ENCODE measurements around the gene SIK2. TPM values are rescaled to one million over a fixed set of nuclear protein-coding genes. Genes with fewer than 3 reads are reported as not detected.

Gene SIK2
- total RNA-seq, 1 donor from 2014 or later = 14.3 TPM

DNA sequence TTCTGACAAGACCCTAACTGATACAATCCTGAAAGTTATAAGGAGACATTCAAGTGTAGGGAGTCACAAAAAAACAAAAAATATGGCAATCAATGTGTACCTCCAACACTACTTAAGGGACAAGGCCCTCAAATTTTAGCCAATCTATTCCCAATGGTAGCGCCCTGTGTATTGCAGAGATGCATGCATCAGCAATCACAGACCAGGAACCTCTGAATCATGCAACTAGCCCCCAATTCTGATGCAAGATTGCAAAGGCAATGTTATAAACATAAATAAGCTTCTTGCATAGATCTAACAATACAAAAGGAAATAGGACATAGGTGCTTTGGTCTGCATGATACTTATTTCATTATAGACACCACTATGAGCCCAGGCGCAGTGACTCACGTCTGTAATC, 29.7 kb upstream of the SIK2 start:
- Mint-ChIP-seq H3K36me3 (ENCODE audit: low read depth, unreplicated experiment) (no peaks in the 10 kb centered on the region), H3K27me3 (ENCODE audit: low read depth, unreplicated experiment) (peaks cover 2% of the 10 kb centered on the region)
- no peak overlapping the region for H2AFZ ChIP-seq (ENCODE audit: low read depth, low read length)

DNA sequence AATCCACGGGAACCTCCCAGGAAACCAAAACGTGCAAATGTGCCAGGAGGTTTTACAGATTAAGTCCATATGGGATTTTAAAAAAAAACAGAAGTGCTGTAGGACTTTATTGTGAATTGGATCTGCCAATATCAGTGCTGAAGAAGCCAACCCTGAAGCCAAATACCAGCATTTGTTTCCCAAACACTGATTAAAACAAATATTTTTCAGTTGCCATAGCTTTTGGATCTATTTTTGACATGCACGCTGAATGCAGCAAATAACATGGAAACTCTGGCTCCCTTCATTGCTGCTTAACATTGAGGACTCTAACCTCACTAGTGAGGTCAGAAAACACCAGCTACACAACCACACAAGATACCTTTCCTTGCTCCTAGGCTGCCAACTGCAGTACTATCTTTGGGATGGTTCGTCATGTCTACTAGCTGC, 28.4 kb upstream of the SIK2 start:
- Mint-ChIP-seq H3K9me3 (ENCODE audit: unreplicated experiment) (no peaks in the 10 kb centered on the region), H3K27ac (ENCODE audit: unreplicated experiment) (no peak overlapping the region), H3K4me3 (ENCODE audit: unreplicated experiment) (no peak overlapping the region), H3K36me3 (ENCODE audit: low read depth, unreplicated experiment) (no peaks in the 10 kb centered on the region), H3K27me3 (ENCODE audit: low read depth, unreplicated experiment) (peaks cover 2% of the 10 kb centered on the region), H3K4me1 (ENCODE audit: low read depth, unreplicated experiment) (no peaks in the 10 kb centered on the region)
- H3K79me2 ChIP-seq (ENCODE audit: insufficient read depth, low read length) = no peaks in the 10 kb centered on the region
- no peak overlapping the region for H2AFZ ChIP-seq (ENCODE audit: low read depth, low read length)
- H3K4me1 ChIP-seq (ENCODE audit: insufficient read depth, low read length) = peaks cover 10% of the 10 kb centered on the region
- no peak overlapping the region for H3K9ac ChIP-seq (ENCODE audit: low read length)
- no peaks in the 10 kb centered on the region for H4K20me1 ChIP-seq (ENCODE audit: insufficient read depth, low read length)
- no peak overlapping the region for H3K4me3 ChIP-seq (ENCODE audit: insufficient read depth, low read depth, low read length)
- TF ChIP-seq, protein P1, sequence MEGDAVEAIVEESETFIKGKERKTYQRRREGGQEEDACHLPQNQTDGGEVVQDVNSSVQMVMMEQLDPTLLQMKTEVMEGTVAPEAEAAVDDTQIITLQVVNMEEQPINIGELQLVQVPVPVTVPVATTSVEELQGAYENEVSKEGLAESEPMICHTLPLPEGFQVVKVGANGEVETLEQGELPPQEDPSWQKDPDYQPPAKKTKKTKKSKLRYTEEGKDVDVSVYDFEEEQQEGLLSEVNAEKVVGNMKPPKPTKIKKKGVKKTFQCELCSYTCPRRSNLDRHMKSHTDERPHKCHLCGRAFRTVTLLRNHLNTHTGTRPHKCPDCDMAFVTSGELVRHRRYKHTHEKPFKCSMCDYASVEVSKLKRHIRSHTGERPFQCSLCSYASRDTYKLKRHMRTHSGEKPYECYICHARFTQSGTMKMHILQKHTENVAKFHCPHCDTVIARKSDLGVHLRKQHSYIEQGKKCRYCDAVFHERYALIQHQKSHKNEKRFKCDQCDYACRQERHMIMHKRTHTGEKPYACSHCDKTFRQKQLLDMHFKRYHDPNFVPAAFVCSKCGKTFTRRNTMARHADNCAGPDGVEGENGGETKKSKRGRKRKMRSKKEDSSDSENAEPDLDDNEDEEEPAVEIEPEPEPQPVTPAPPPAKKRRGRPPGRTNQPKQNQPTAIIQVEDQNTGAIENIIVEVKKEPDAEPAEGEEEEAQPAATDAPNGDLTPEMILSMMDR (IDR thresholded peaks at IDR 0.05; ENCODE audit: insufficient read depth, low read depth, low read length) = no peak
- no peak for TF ChIP-seq EZH2 (IDR thresholded peaks at IDR 0.05; ENCODE audit: insufficient read depth, low read length)
- DNase-seq (ENCODE audit: low read depth) (no peak), FAIRE-seq (peak; percentile 5)
- no peaks in the 10 kb centered on the region for H3K27me3 ChIP-seq (ENCODE audit: insufficient read depth, low read length)
- H3K9me3 ChIP-seq (ENCODE audit: insufficient read depth, low read depth, low read length) = no peaks in the 10 kb centered on the region
- no peaks in the 10 kb centered on the region for H3K36me3 ChIP-seq (ENCODE audit: insufficient read depth, low read length)
- H3K27ac ChIP-seq (ENCODE audit: low read depth, low read length) = no peak overlapping the region
- H3K4me2 ChIP-seq (ENCODE audit: low read length) = no peak overlapping the region

More for the DNA sequence above, 29.7 kb upstream of the SIK2 start:
- Histone ChIP-seq H3K79me2 (ENCODE audit: insufficient read depth, low read length) (no peaks in the 10 kb centered on the region), H3K9me3 (ENCODE audit: insufficient read depth, low read depth, low read length) (no peaks in the 10 kb centered on the region), H4K20me1 (ENCODE audit: insufficient read depth, low read length) (no peaks in the 10 kb centered on the region), H3K27me3 (ENCODE audit: insufficient read depth, low read length) (no peaks in the 10 kb centered on the region), H3K9ac (ENCODE audit: low read length) (no peak overlapping the region), H3K4me1 (ENCODE audit: insufficient read depth, low read length) (peaks cover 10% of the 10 kb centered on the region), H3K4me2 (ENCODE audit: low read length) (no peak overlapping the region), H3K27ac (ENCODE audit: low read depth, low read length) (no peak overlapping the region), H3K4me3 (ENCODE audit: insufficient read depth, low read depth, low read length) (no peak overlapping the region), H3K36me3 (ENCODE audit: insufficient read depth, low read length) (no peaks in the 10 kb centered on the region)
- Mint-ChIP-seq H3K4me3 (ENCODE audit: unreplicated experiment) (no peak overlapping the region), H3K4me1 (ENCODE audit: low read depth, unreplicated experiment) (no peaks in the 10 kb centered on the region), H3K9me3 (ENCODE audit: unreplicated experiment) (no peaks in the 10 kb centered on the region), H3K27ac (ENCODE audit: unreplicated experiment) (no peak overlapping the region)
- no peak for TF ChIP-seq EZH2 (IDR thresholded peaks at IDR 0.05; ENCODE audit: insufficient read depth, low read length)
- TF ChIP-seq, protein P1 (IDR thresholded peaks at IDR 0.05; ENCODE audit: insufficient read depth, low read depth, low read length) = no peak
- no peak for FAIRE-seq
- DNase-seq (ENCODE audit: low read depth) = no peak

DNA sequence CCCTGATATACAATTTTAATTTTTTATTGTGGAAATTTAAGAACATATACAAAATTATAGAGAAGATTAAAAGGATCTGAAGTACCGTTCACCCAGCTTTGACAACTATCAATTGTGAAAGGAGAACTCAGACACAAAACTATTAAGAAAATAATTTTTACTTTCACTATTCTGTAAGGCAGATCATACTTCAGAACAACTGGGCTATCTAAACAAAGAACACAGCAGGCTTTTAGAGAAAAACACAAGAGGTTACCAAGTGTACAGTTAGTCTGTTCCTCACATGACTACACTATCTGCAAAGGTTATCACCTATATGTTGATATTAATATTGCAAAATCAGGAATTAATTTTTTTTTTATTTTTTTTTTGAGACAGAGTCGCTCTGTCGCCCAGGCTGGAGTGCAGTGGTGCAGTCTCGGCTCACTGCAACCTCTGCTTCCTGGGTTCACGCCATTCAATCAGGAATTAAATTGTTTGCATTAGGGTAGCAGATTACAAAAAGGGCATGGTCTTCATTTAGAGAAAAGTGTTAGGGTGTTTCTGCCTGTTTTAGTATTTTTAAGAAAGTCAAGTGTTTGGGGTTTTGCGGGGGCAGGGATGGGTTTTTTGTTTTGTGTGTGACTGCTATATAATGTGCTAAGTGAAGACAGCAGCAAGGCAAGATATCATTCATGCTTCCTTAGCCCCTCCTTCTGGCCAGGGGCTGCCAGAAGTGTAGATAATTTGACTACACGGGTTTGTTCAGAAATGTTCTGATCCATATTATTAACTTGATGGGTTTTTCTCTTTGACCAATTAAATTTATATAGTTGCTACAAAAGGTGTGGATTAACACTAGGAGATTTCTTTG, 27.6 kb upstream of the SIK2 start:
- DNase-seq (ENCODE audit: low read depth) (no peak), FAIRE-seq (no peak)
- H3K27me3 ChIP-seq (ENCODE audit: insufficient read depth, low read length) = no peaks in the 10 kb centered on the region
- H2AFZ ChIP-seq (ENCODE audit: low read depth, low read length) = no peak overlapping the region
- no peak overlapping the region for H3K4me3 Mint-ChIP-seq (ENCODE audit: unreplicated experiment)
- H3K4me3 ChIP-seq (ENCODE audit: insufficient read depth, low read depth, low read length) = no peak overlapping the region
- H3K9me3 Mint-ChIP-seq (ENCODE audit: unreplicated experiment) = no peaks in the 10 kb centered on the region
- peaks cover 10% of the 10 kb centered on the region for H3K4me1 ChIP-seq (ENCODE audit: insufficient read depth, low read length)
- TF ChIP-seq, protein P1 (IDR thresholded peaks at IDR 0.05; ENCODE audit: insufficient read depth, low read depth, low read length) = no peak
- TF ChIP-seq EZH2 (IDR thresholded peaks at IDR 0.05; ENCODE audit: insufficient read depth, low read length) = no peak
- H3K27ac Mint-ChIP-seq (ENCODE audit: unreplicated experiment) = no peak overlapping the region
- H3K27me3 Mint-ChIP-seq (ENCODE audit: low read depth, unreplicated experiment) = peaks cover 2% of the 10 kb centered on the region
- H3K9me3 ChIP-seq (ENCODE audit: insufficient read depth, low read depth, low read length) = no peaks in the 10 kb centered on the region
- H3K36me3 ChIP-seq (ENCODE audit: insufficient read depth, low read length) = no peaks in the 10 kb centered on the region
- H3K36me3 Mint-ChIP-seq (ENCODE audit: low read depth, unreplicated experiment) = no peaks in the 10 kb centered on the region
- no peak overlapping the region for H3K27ac ChIP-seq (ENCODE audit: low read depth, low read length)
- no peaks in the 10 kb centered on the region for H4K20me1 ChIP-seq (ENCODE audit: insufficient read depth, low read length)
- no peak overlapping the region for H3K4me2 ChIP-seq (ENCODE audit: low read length)
- H3K4me1 Mint-ChIP-seq (ENCODE audit: low read depth, unreplicated experiment) = no peaks in the 10 kb centered on the region
- no peak overlapping the region for H3K9ac ChIP-seq (ENCODE audit: low read length)
- no peaks in the 10 kb centered on the region for H3K79me2 ChIP-seq (ENCODE audit: insufficient read depth, low read length)
